Fibroblast of skin of left quadriceps (primary cell): Measurements from ENCODE around the gene PTPRR.

ENCODE experiments used
- DNase-seq, 2 experiments: peaks; one replicate each; pipeline ENCODE4 v3.0.0-alpha.2; 2013; ENCODE audit warnings: low read depth in 2 of 2

Gene PTPRR

GRCh38 chr12:70920251-70920851 is at the start of gene PTPRR:
Gene PTPRR (minus strand): TSS chr12:70920738. CDS start chr12:70920390, 348 bp downstream.
- DNase-seq, result no peak

GRCh38 chr12:70966996-70967790 is 46.7 kb upstream of the PTPRR start:
- DNase-seq, result no peak

GRCh38 chr12:70966046-70966445 is 45.5 kb upstream of the PTPRR start:
- no peak for DNase-seq

- DNase-seq, result no peak
These were observed 44.5 kb upstream of the PTPRR start for GRCh38 chr12:70964867-70965510.

GRCh38 chr12:70963081-70963660 is 42.6 kb upstream of the PTPRR start:
- no peak for DNase-seq

GRCh38 chr12:70962226-70962794 is 41.8 kb upstream of the PTPRR start:
- no peak for DNase-seq

GRCh38 chr12:70960484-70960883 is 39.9 kb upstream of the PTPRR start:
- no peak for DNase-seq

GRCh38 chr12:70955415-70955814 is 34.9 kb upstream of the PTPRR start:
- DNase-seq, result no peak

GRCh38 chr12:70950451-70950850 is 29.9 kb upstream of the PTPRR start:
- no peak for DNase-seq

- no peak for DNase-seq
These were observed 28.4 kb upstream of the PTPRR start for GRCh38 chr12:70948976-70949336.

- DNase-seq, result no peak
These were observed 27.9 kb upstream of the PTPRR start for GRCh38 chr12:70948236-70948975.

- no peak for DNase-seq
These were observed 15.8 kb upstream of the PTPRR start for GRCh38 chr12:70936203-70936813.

- DNase-seq, result no peak
These were observed 12.6 kb upstream of the PTPRR start for GRCh38 chr12:70933133-70933532.

GRCh38 chr12:70929029-70929428 is 8.5 kb upstream of the PTPRR start:
- DNase-seq, result no peak

GRCh38 chr12:70928071-70928470 is 7.5 kb upstream of the PTPRR start:
- no peak for DNase-seq

- DNase-seq, result no peak
These were observed 6.8 kb upstream of the PTPRR start for GRCh38 chr12:70927356-70927755.

- no peak for DNase-seq
These were observed 5.0 kb upstream of the PTPRR start for GRCh38 chr12:70925539-70925938.

GRCh38 chr12:70920891-70921290 is 353 bp upstream of the PTPRR start:
- DNase-seq, result no peak

- no peak for DNase-seq
These were observed 922 bp downstream of the PTPRR start for GRCh38 chr12:70919597-70920035.

GRCh38 chr12:70919176-70919575 is 1.4 kb downstream of the PTPRR start:
- DNase-seq, result no peak

- DNase-seq, result no peak
These were observed 2.2 kb downstream of the PTPRR start for GRCh38 chr12:70918321-70918720.
